ENCODE results near the gene REM2. TPM values are rescaled to one million over a fixed set of nuclear protein-coding genes. Genes with fewer than 3 reads are reported as not detected.

Gene REM2
- total and polyA plus RNA-seq, 2 donors, result 0.16 to 0.38 TPM

DNA sequence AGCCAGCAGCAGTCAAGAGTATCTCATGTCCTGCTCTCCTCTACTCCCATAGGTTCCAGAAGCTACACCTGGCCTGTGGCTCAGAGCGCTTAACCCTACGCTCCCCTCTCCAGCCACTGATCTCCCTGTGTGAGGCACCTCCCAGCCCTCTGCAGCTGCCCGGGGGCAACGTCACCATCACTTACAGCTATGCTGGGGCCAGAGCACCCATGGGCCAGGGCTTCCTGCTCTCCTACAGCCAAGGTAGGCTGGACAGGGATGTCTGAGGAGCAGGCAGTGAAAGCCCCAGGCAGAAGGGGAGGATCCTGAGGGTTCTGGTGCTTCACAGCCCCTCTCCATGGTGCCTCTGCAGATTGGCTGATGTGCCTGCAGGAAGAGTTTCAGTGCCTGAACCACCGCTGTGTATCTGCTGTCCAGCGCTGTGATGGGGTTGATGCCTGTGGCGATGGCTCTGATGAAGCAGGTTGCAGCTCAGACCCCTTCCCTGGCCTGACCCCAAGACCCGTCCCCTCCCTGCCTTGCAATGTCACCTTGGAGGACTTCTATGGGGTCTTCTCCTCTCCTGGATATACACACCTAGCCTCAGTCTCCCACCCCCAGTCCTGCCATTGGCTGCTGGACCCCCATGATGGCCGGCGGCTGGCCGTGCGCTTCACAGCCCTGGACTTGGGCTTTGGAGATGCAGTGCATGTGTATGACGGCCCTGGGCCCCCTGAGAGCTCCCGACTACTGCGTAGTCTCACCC is 7.8 kb upstream of the REM2 start:
- no peak overlapping the region for H3K27ac ChIP-seq (ENCODE audit: low read depth)
- 95% methylated on average over 15 of the region's 15 CpGs for WGBS
- H3K4me1 ChIP-seq (ENCODE audit: insufficient read depth), result peaks cover 3% of the 10 kb centered on the region
- H3K4me3 ChIP-seq (ENCODE audit: low read depth, low read length), result no peak overlapping the region
- peaks cover 4% of the 10 kb centered on the region for H3K36me3 ChIP-seq (ENCODE audit: insufficient read depth)
- DNase-seq (ENCODE audit: extremely low spot score), result no peak

- DNase-seq (ENCODE audit: extremely low spot score), result no peak
- Histone ChIP-seq H3K4me1 (ENCODE audit: insufficient read depth) (peaks cover 3% of the 10 kb centered on the region), H3K4me3 (ENCODE audit: low read depth, low read length) (no peak overlapping the region), H3K36me3 (ENCODE audit: insufficient read depth) (peaks cover 4% of the 10 kb centered on the region), H3K27ac (ENCODE audit: low read depth) (no peak overlapping the region)
- 95% methylated on average over 20 of the region's 20 CpGs for WGBS
Measured at GRCh38 chr14:22875748-22876319, 7.2 kb upstream of the REM2 start.

DNA sequence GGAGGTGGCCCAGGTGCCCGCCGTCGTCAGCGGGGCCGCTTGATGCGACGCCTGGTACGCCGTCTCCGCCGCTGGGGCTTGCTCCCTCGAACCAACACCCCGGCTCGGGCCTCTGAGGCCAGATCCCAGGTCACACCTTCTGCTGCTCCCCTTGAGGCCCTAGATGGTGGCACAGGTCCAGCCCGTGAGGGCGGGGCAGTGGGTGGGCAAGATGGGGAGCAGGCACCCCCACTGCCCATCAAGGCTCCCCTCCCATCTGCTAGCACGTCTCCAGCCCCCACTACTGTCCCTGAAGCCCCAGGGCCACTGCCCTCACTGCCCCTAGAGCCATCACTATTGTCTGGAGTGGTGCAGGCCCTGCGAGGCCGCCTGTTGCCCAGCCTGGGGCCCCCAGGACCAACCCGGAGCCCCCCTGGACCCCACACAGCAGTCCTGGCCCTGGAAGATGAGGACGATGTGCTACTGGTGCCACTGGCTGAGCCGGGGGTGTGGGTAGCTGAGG is 6.0 kb upstream of the REM2 start:
- Histone ChIP-seq H3K4me1 (ENCODE audit: insufficient read depth) (peaks cover 3% of the 10 kb centered on the region), H3K27ac (ENCODE audit: low read depth) (no peak overlapping the region), H3K36me3 (ENCODE audit: insufficient read depth) (peaks cover 4% of the 10 kb centered on the region), H3K4me3 (ENCODE audit: low read depth, low read length) (no peak overlapping the region)
- DNase-seq (ENCODE audit: extremely low spot score), result no peak
- WGBS, result 92% methylated on average over 22 of the region's 22 CpGs

GRCh38 chr14:22878271-22879246 is 4.5 kb upstream of the REM2 start:
- Histone ChIP-seq H3K27ac (ENCODE audit: low read depth) (no peak overlapping the region), H3K4me3 (ENCODE audit: low read depth, low read length) (no peak overlapping the region), H3K4me1 (ENCODE audit: insufficient read depth) (peaks cover 2% of the 10 kb centered on the region), H3K36me3 (ENCODE audit: insufficient read depth) (peaks cover 4% of the 10 kb centered on the region)
- no peak for DNase-seq (ENCODE audit: extremely low spot score)
- WGBS, result 79% methylated on average over 8 of the region's 8 CpGs

DNA sequence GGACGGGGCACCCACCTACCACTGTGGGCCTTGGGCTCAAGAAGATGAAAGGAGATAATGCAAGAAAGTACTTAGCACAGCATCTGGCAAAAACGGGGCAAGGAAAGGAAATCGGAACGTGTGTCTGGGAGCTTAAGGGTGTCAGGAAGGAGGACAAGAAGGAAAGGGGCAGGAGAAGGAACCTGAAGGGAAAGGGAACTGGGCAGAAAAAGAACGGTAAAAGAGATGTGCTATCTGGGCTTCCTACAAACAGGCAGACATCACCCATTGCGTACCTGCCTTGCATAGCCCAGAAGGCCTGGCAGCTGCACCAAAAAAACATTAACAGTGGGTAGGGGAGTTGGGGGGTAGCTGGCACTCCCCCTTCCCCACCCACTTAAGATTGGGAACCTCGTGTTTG is 958 bp upstream of the REM2 start:
- 28% methylated on average over 7 of the region's 7 CpGs for WGBS
- DNase-seq (ENCODE audit: extremely low spot score), result no peak

GRCh38 chr14:22882529-22883172 is 371 bp upstream of the REM2 start:
- no peak overlapping the region for H3K4me3 ChIP-seq (ENCODE audit: low read depth, low read length)
- DNase-seq (ENCODE audit: extremely low spot score), result no peak
- H3K27ac ChIP-seq (ENCODE audit: low read depth), result no peak overlapping the region
- 28% methylated on average over 6 of the region's 6 CpGs for WGBS
- no peaks in the 10 kb centered on the region for H3K36me3 ChIP-seq (ENCODE audit: insufficient read depth)
- peaks cover 2% of the 10 kb centered on the region for H3K4me1 ChIP-seq (ENCODE audit: insufficient read depth)

More for the DNA sequence above, 958 bp upstream of the REM2 start:
- H3K36me3 ChIP-seq (ENCODE audit: insufficient read depth), result peaks cover 2% of the 10 kb centered on the region
- peaks cover 2% of the 10 kb centered on the region for H3K4me1 ChIP-seq (ENCODE audit: insufficient read depth)
- no peak overlapping the region for H3K27ac ChIP-seq (ENCODE audit: low read depth)
- no peak overlapping the region for H3K4me3 ChIP-seq (ENCODE audit: low read depth, low read length)

DNA sequence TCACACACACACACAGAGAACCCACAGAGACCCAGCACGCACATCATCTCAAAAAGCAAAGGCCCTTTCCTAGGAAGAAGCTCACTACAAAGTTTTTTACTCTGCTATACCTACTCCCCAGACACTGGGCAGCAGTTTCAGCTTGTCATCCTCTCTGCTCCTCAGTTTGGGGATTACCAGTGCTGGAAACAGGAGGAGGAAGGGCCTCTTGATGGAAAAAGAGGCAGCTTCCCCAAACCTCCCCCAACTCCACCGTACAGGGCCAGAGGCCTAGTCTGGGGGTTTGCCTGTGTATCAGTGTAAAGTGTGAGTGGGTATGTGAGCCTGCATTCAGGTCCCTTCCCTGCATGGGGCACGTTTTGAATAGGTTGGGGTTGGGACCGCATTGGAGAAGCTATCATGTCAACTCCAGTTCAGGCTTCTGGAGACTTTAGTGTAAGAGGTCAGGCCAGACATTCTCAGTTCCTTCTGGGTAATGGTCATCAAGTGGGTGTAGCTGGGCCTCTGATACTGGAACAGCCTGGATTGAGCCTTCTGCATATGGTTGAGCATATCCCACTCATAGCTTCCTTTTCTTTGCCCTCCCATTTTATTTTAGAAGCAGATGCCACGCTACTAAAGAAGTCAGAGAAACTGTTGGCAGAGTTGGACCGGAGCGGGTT is 1.2 kb downstream of the REM2 start:
- H3K4me3 ChIP-seq (ENCODE audit: low read depth, low read length), result no peak overlapping the region
- no peak for DNase-seq (ENCODE audit: extremely low spot score)
- no peaks in the 10 kb centered on the region for H3K36me3 ChIP-seq (ENCODE audit: insufficient read depth)
- H3K4me1 ChIP-seq (ENCODE audit: insufficient read depth), result peaks cover 2% of the 10 kb centered on the region
- H3K27ac ChIP-seq (ENCODE audit: low read depth), result no peak overlapping the region
- 84% methylated on average over 7 of the region's 7 CpGs for WGBS

GRCh38 chr14:22884738-22885523 is 1.9 kb downstream of the REM2 start:
- no peak overlapping the region for H3K4me3 ChIP-seq (ENCODE audit: low read depth, low read length)
- WGBS, result 91% methylated on average over 11 of the region's 11 CpGs
- DNase-seq (ENCODE audit: extremely low spot score), result no peak
- peaks cover 2% of the 10 kb centered on the region for H3K4me1 ChIP-seq (ENCODE audit: insufficient read depth)
- no peak overlapping the region for H3K27ac ChIP-seq (ENCODE audit: low read depth)
- H3K36me3 ChIP-seq (ENCODE audit: insufficient read depth), result no peaks in the 10 kb centered on the region

DNA sequence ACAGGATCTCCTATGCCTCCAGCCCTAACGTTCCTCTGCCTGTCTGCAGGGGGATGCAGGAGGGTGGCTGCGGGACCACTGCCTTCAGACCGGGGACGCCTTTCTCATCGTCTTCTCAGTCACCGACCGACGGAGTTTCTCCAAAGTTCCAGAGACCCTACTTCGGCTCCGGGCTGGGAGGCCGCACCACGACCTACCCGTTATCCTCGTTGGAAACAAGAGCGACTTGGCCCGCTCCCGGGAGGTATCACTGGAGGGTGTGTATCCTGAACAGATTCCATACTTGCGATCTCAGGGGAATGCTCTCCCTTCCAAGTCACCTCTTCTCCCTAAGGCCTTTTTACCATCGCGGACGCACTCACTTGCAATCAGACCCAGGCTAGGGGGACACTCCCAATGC is 3.0 kb downstream of the REM2 start:
- 89% methylated on average over 21 of the region's 21 CpGs for WGBS
- peaks cover 2% of the 10 kb centered on the region for H3K4me1 ChIP-seq (ENCODE audit: insufficient read depth)
- H3K36me3 ChIP-seq (ENCODE audit: insufficient read depth), result no peaks in the 10 kb centered on the region
- DNase-seq (ENCODE audit: extremely low spot score), result no peak
- no peak overlapping the region for H3K27ac ChIP-seq (ENCODE audit: low read depth)
- H3K4me3 ChIP-seq (ENCODE audit: low read depth, low read length), result no peak overlapping the region

DNA sequence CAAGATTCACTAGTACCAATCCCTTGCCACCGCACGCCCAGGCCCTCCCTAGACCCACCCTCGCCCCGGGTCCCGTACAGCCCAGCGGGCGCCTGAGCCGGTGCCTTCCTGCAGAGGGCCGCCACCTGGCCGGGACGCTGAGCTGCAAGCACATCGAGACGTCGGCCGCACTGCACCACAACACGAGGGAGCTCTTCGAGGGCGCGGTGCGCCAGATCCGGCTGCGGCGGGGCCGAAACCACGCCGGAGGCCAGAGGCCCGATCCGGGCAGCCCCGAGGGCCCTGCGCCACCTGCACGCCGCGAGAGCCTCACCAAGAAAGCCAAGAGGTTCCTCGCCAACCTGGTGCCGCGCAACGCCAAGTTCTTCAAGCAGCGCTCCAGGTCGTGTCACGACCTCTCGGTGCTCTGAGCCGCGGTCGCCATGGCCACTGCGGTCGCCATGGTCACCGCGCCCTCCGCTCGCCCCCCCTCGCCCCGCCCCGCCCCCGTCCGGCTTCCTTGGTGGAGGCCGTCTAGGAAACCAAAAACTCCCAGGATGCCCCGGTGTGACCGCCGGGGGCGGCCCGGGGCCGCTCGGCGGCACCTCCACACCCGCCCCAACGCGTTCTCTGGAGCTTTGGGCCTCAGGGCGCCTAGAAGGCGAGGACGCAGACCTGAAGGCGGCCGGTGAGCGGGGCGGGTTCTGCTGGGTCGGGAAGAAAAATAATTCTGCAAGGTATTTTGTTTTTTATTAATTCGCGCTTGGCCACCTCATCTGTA is 3.7 kb downstream of the REM2 start:
- Histone ChIP-seq H3K4me3 (ENCODE audit: low read depth, low read length) (peak overlapping the region; percentile 57), H3K27ac (ENCODE audit: low read depth) (no peak overlapping the region), H3K4me1 (ENCODE audit: insufficient read depth) (peaks cover 2% of the 10 kb centered on the region), H3K36me3 (ENCODE audit: insufficient read depth) (no peaks in the 10 kb centered on the region)
- 3% methylated on average over 77 of the region's 77 CpGs for WGBS
- DNase-seq (ENCODE audit: extremely low spot score), result no peak

DNA sequence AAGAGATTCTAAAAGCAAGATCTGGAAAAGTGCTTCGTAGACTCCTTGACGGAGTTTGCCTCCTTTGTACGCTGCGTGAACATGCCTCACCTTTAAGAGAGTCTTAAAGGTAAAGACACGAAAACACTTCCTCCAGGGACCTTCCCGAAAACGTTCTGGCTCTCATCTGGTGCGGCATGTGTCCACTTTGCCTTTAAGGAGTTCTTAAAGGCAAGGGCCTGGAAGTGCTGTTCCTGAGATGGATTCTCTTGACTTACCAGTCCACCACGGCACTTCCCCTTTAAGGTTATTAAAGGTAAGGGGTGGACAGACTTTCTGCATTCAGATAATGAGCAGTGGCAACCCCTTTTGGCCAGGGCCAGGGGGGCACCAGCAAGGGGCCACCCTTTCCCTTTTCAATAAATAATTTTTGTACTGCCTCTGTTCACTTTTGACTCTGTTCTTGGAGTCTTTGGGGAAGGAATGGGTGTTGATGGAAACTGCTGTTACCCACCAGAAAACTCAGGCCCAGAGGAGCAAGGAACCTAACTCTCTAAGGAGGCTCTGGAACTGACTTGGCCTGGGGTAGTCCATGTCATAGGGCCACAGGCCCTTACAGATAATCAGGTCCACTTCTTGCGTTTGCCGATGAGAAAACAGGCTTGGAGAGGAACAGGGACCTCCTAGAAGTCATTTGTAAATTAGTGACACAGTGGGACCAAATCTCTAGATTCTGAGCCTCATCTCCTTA is 4.4 kb downstream of the REM2 start:
- H3K4me3 ChIP-seq (ENCODE audit: low read depth, low read length), result peak overlapping the region; percentile 57
- 26% methylated on average over 11 of the region's 11 CpGs for WGBS
- H3K4me1 ChIP-seq (ENCODE audit: insufficient read depth), result peaks cover 2% of the 10 kb centered on the region
- H3K27ac ChIP-seq (ENCODE audit: low read depth), result no peak overlapping the region
- DNase-seq (ENCODE audit: extremely low spot score), result peak; percentile 90
- H3K36me3 ChIP-seq (ENCODE audit: insufficient read depth), result no peaks in the 10 kb centered on the region

All from urinary bladder (tissue), 4 donors.